GM12892 (cell line): Measurements from ENCODE around the gene PHACTR4.

Experiments
- POLR2A ChIP-seq: IDR thresholded peaks from 2 replicates; pipeline ENCODE4 v1.6.1; 2011; ENCODE audit warnings: low read depth, low read length, control low read depth
- POLR2AphosphoS5 ChIP-seq: IDR thresholded peaks from 2 replicates; pipeline ENCODE4 v1.6.1; 2011; ENCODE audit warnings: low read depth, low read length, control low read depth

- TF ChIP-seq POLR2AphosphoS5 (no peak), POLR2A (no peak)
Measured at GRCh38 chr1:28359592-28360239, 9.8 kb upstream of the PHACTR4 start.
